H9 (cell line): ENCODE data around the gene THSD7B. TPM values are rescaled to one million over a fixed set of nuclear protein-coding genes. Genes with fewer than 3 reads are reported as not detected.

Experiments used
- DNase-seq: peaks from one replicate; pipeline ENCODE4 v3.0.0-alpha.2; 2017
- H2AFZ ChIP-seq: one replicate; pipeline ENCODE4 v1.6.1; 2013; ENCODE audit warnings: mild to moderate bottlenecking, low read length, control low read depth, moderate library complexity
- H2AK5ac ChIP-seq: 2 replicates; pipeline ENCODE4 v1.6.1; 2013; ENCODE audit warnings: low read length, control low read depth, mixed read lengths; ENCODE audit not compliant: insufficient read length
- H2BK120ac ChIP-seq: one replicate; pipeline ENCODE4 v1.6.1; 2013; ENCODE audit warnings: low read depth, mild to moderate bottlenecking, low read length, control low read depth, inconsistent platforms; ENCODE audit not compliant: poor library complexity, severe bottlenecking
- H2BK12ac ChIP-seq: 2 replicates; pipeline ENCODE4 v1.6.1; 2013; ENCODE audit warnings: low read length, control low read depth, mixed read lengths, low read depth; ENCODE audit not compliant: insufficient read length
- H2BK15ac ChIP-seq: 2 replicates; pipeline ENCODE4 v1.6.1; 2013; ENCODE audit warnings: low read depth, low read length, control low read depth
- H2BK20ac ChIP-seq: one replicate; pipeline ENCODE4 v1.6.1; 2013; ENCODE audit warnings: low read depth, mild to moderate bottlenecking, low read length, control low read depth, inconsistent platforms; ENCODE audit not compliant: poor library complexity, severe bottlenecking
- H2BK5ac ChIP-seq: 2 replicates; pipeline ENCODE4 v1.6.1; 2013; ENCODE audit warnings: low read length, control low read depth, mixed read lengths; ENCODE audit not compliant: insufficient read length
- H3K14ac ChIP-seq: 2 replicates; pipeline ENCODE4 v1.6.1; 2013; ENCODE audit warnings: low read length, control low read depth; ENCODE audit not compliant: insufficient read depth
- H3K18ac ChIP-seq: 2 replicates; pipeline ENCODE4 v1.6.1; 2013; ENCODE audit warnings: low read depth, mild to moderate bottlenecking, mixed read lengths, low read length, control low read depth; ENCODE audit not compliant: insufficient read length
- H3K23ac ChIP-seq: 2 replicates; pipeline ENCODE4 v1.6.1; 2013; ENCODE audit warnings: low read length, control low read depth, mixed read lengths, low read depth; ENCODE audit not compliant: insufficient read length
- H3K23me2 ChIP-seq: 2 replicates; pipeline ENCODE4 v1.6.1; 2013; ENCODE audit warnings: low read depth, mild to moderate bottlenecking, mixed read lengths, low read length, control low read depth; ENCODE audit not compliant: insufficient read length, poor library complexity, severe bottlenecking
- H3K27ac ChIP-seq: 2 replicates; pipeline ENCODE4 v1.5.1; 2013; ENCODE audit warnings: low read length, control low read depth, mixed read lengths, low read depth; ENCODE audit not compliant: insufficient read length
- H3K27me3 ChIP-seq: 2 replicates; pipeline ENCODE4 v1.6.1; 2013; ENCODE audit warnings: low read length, control low read depth, inconsistent platforms; ENCODE audit not compliant: insufficient read depth
- H3K4ac ChIP-seq: 2 replicates; pipeline ENCODE4 v1.6.1; 2013; ENCODE audit warnings: low read depth, mild to moderate bottlenecking, control low read depth, inconsistent platforms, low read length, moderate library complexity
- H3K4me1 ChIP-seq: 2 replicates; pipeline ENCODE4 v1.6.1; 2013; ENCODE audit warnings: low read length, control low read depth, inconsistent platforms; ENCODE audit not compliant: insufficient read depth
- H3K4me2 ChIP-seq: 2 replicates; pipeline ENCODE4 v1.6.1; 2013; ENCODE audit warnings: low read length, control low read depth, mixed read lengths; ENCODE audit not compliant: insufficient read length, insufficient read depth
- H3K56ac ChIP-seq: 2 replicates; pipeline ENCODE4 v1.6.1; 2013; ENCODE audit warnings: low read depth, mild to moderate bottlenecking, mixed read lengths, low read length, control low read depth; ENCODE audit not compliant: insufficient read length
- H3K79me1 ChIP-seq: 2 replicates; pipeline ENCODE4 v1.6.1; 2013; ENCODE audit warnings: low read depth, mild to moderate bottlenecking, moderate library complexity, low read length, control low read depth, inconsistent platforms; ENCODE audit not compliant: insufficient read depth, poor library complexity, severe bottlenecking
- H3K79me2 ChIP-seq: 2 replicates; pipeline ENCODE4 v1.6.1; 2013; ENCODE audit warnings: low read length, control low read depth, inconsistent platforms; ENCODE audit not compliant: insufficient read depth
- H3K9ac ChIP-seq: 2 replicates; pipeline ENCODE4 v1.6.1; 2013; ENCODE audit warnings: low read length, control low read depth, mixed read lengths; ENCODE audit not compliant: insufficient read length; ENCODE audit errors: extremely low read depth
- H3K9me3 ChIP-seq: one replicate; pipeline ENCODE4 v1.6.1; 2013; ENCODE audit warnings: low read depth, low read length, inconsistent platforms; ENCODE audit not compliant: control insufficient read depth
- H3T11ph ChIP-seq: one replicate; pipeline ENCODE4 v1.6.1; 2013; ENCODE audit warnings: mild to moderate bottlenecking, low read length, control low read depth, inconsistent platforms
- H4K20me1 ChIP-seq: one replicate; pipeline ENCODE4 v1.6.1; 2013; ENCODE audit not compliant: control insufficient read depth, insufficient read length, insufficient read depth
- H4K5ac ChIP-seq: 2 replicates; pipeline ENCODE4 v1.6.1; 2013; ENCODE audit warnings: low read depth, mild to moderate bottlenecking, mixed read lengths, low read length, control low read depth; ENCODE audit not compliant: insufficient read length
- H4K8ac ChIP-seq: replicated peaks from 2 replicates; pipeline ENCODE4 v1.6.1; 2013; ENCODE audit warnings: low read length, control low read depth, mixed read lengths, low read depth; ENCODE audit not compliant: insufficient read length
- H4K91ac ChIP-seq: 2 replicates; pipeline ENCODE4 v1.6.1; 2013; ENCODE audit warnings: low read depth, mild to moderate bottlenecking, moderate library complexity, mixed read lengths, low read length, control low read depth; ENCODE audit not compliant: insufficient read length
- H3K27ac Mint-ChIP-seq, 3 experiments: 2 replicates in 2 of 3; 3 replicates in 1 of 3; pipeline ENCODE4 v1.8.0; 2020 to 2021; ENCODE audit warnings: mixed read lengths in 3 of 3, mild to moderate bottlenecking in 1 of 3, moderate library complexity in 1 of 3
- H3K27me3 Mint-ChIP-seq: 2 replicates; pipeline ENCODE4 v1.8.0; 2021; ENCODE audit warnings: low read depth, mild to moderate bottlenecking, moderate library complexity, mixed read lengths
- H3K36me3 Mint-ChIP-seq, 3 experiments: 2 replicates in 2 of 3; 3 replicates in 1 of 3; pipeline ENCODE4 v1.8.0; 2020 to 2021; ENCODE audit warnings: low read depth in 3 of 3, mixed read lengths in 3 of 3; ENCODE audit not compliant: insufficient read depth in 1 of 3
- H3K4me1 Mint-ChIP-seq, 2 experiments: 2 replicates each; pipeline ENCODE4 v1.8.0; 2020; ENCODE audit warnings: mixed read lengths in 2 of 2
- H3K4me3 Mint-ChIP-seq, 2 experiments: 2 replicates in 1 of 2; 3 replicates in 1 of 2; pipeline ENCODE4 v1.8.0; 2020 to 2021; ENCODE audit warnings: mild to moderate bottlenecking in 2 of 2, mixed read lengths in 2 of 2, moderate library complexity in 1 of 2
- H3K9me3 Mint-ChIP-seq, 2 experiments: 2 replicates in 1 of 2; 3 replicates in 1 of 2; pipeline ENCODE4 v1.8.0; 2020; ENCODE audit warnings: mild to moderate bottlenecking in 2 of 2, mixed read lengths in 2 of 2, moderate library complexity in 1 of 2
- CTCF ChIP-seq: fragments of 200-600 bp; sonication (generic); conservative IDR thresholded peaks from 3 replicates; pipeline ENCODE4 v1.8.0; 2021; ENCODE audit warnings: antibody characterized with exemption, mild to moderate bottlenecking
- WGBS: extraction: QIAGEN DNeasy Blood & Tissue Kit; methylation state at CpG from one replicate; pipeline ENCODE4 v1.1.7; 2013; ENCODE audit warnings: missing lambda C conversion rate, low lambda C conversion rate, mixed read lengths; ENCODE audit not compliant: insufficient read length; ENCODE audit errors: extremely low coverage; 5-methylcytosine and 5-hydroxymethylcytosine counted together
- total RNA-seq: library from RNA; stranded (reverse); gene quantifications from 2 replicates; pipeline ENCODE4 v1.2.1, GENCODE V29; 2021

THSD7B gene
- total RNA-seq, 1 experiment from 2014 or later, result 0.85 TPM

GRCh38 chr2:137287913-137288639 is 522.7 kb downstream of the THSD7B start:
- Histone ChIP-seq H2BK5ac (no peak overlapping the region), H3K4ac (no peak overlapping the region), H3K9me3 (no peaks in the 10 kb centered on the region), H4K20me1 (no peaks in the 10 kb centered on the region), H3K56ac (no peak overlapping the region), H4K5ac (no peak overlapping the region), H3K23ac (no peak overlapping the region), H3K18ac (no peak overlapping the region), H2BK15ac (no peak overlapping the region), H3K27ac (no peak overlapping the region), H2BK120ac (no peak overlapping the region), H2AK5ac (no peak overlapping the region), H3K79me1 (no peaks in the 10 kb centered on the region), H3K4me1 (no peaks in the 10 kb centered on the region), H3K9ac (no peak overlapping the region), H3K27me3 (no peaks in the 10 kb centered on the region), H2AFZ (no peak overlapping the region), H4K91ac (no peak overlapping the region), H3K14ac (no peak overlapping the region), H3K79me2 (no peaks in the 10 kb centered on the region), H2BK20ac (no peak overlapping the region), H4K8ac (no peak overlapping the region), H3K23me2 (no peaks in the 10 kb centered on the region), H3K4me2 (no peak overlapping the region), H3T11ph (no peak overlapping the region), H2BK12ac (no peak overlapping the region)
- Mint-ChIP-seq H3K36me3 (no peaks in the 10 kb centered on the region), H3K27me3 (no peaks in the 10 kb centered on the region; the same call in 1 of the 2 replicates), H3K4me1 (peaks cover 11 to 12% of the 10 kb centered on the region in 2 experiments), H3K9me3 (no peaks in the 10 kb centered on the region), H3K27ac (peak overlapping the region in 2 of 3 experiments; percentile 80 to 81; a peak in 2 of 7 replicates), H3K4me3 (no peak overlapping the region)
- no peak for DNase-seq
- no peak for TF ChIP-seq CTCF
- WGBS, result no CpG with 5 or more reads among the region's 4 CpGs
